ENCODE data around the gene SDC1. TPM values are rescaled to one million over a fixed set of nuclear protein-coding genes. Genes with fewer than 3 reads are reported as not detected.

Gene SDC1
- total and polyA plus RNA-seq, 2 of the 8 experiments (the other 6 are each of a cell fraction or from before 2014, with no cell fraction given), result 45.3 to 73.3 TPM

DNA sequence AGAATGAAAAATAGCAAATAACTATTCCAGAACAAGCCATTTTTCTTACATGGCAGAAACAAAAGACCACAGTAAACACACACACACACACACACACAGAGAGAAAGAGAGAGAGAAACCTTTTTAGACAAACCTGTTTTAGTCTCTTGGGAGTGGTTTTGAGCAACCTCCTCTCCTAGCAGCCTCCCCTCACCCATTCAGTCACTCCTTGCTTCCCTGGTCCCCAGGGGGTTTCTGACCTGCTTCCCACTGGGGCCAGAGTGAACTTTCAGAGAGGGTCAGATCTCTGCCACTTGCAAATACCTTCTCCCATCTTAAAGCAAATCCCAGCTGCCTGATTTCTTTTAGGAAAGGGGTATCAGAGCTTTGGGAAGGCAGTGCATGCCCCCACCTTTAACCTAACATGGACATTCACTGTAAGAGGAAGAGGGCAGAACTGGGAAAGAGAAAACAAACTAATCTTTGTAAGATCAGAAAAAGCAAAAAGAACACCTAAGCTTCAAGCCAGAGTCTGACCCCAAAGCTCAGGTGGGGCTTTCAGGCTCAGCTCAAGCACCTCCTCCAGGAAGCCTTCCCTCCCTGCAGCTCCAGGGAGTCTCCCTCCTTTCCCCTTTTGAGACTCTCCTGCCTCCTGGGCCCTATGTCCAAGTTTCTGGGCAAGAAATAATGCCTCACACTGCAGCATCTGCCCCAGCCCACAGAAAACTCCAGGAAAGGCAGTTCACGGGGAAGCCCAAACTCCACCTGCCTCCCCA lies 2.7 kb downstream of the SDC1 start (continued):
- TF ChIP-seq, protein P1, sequence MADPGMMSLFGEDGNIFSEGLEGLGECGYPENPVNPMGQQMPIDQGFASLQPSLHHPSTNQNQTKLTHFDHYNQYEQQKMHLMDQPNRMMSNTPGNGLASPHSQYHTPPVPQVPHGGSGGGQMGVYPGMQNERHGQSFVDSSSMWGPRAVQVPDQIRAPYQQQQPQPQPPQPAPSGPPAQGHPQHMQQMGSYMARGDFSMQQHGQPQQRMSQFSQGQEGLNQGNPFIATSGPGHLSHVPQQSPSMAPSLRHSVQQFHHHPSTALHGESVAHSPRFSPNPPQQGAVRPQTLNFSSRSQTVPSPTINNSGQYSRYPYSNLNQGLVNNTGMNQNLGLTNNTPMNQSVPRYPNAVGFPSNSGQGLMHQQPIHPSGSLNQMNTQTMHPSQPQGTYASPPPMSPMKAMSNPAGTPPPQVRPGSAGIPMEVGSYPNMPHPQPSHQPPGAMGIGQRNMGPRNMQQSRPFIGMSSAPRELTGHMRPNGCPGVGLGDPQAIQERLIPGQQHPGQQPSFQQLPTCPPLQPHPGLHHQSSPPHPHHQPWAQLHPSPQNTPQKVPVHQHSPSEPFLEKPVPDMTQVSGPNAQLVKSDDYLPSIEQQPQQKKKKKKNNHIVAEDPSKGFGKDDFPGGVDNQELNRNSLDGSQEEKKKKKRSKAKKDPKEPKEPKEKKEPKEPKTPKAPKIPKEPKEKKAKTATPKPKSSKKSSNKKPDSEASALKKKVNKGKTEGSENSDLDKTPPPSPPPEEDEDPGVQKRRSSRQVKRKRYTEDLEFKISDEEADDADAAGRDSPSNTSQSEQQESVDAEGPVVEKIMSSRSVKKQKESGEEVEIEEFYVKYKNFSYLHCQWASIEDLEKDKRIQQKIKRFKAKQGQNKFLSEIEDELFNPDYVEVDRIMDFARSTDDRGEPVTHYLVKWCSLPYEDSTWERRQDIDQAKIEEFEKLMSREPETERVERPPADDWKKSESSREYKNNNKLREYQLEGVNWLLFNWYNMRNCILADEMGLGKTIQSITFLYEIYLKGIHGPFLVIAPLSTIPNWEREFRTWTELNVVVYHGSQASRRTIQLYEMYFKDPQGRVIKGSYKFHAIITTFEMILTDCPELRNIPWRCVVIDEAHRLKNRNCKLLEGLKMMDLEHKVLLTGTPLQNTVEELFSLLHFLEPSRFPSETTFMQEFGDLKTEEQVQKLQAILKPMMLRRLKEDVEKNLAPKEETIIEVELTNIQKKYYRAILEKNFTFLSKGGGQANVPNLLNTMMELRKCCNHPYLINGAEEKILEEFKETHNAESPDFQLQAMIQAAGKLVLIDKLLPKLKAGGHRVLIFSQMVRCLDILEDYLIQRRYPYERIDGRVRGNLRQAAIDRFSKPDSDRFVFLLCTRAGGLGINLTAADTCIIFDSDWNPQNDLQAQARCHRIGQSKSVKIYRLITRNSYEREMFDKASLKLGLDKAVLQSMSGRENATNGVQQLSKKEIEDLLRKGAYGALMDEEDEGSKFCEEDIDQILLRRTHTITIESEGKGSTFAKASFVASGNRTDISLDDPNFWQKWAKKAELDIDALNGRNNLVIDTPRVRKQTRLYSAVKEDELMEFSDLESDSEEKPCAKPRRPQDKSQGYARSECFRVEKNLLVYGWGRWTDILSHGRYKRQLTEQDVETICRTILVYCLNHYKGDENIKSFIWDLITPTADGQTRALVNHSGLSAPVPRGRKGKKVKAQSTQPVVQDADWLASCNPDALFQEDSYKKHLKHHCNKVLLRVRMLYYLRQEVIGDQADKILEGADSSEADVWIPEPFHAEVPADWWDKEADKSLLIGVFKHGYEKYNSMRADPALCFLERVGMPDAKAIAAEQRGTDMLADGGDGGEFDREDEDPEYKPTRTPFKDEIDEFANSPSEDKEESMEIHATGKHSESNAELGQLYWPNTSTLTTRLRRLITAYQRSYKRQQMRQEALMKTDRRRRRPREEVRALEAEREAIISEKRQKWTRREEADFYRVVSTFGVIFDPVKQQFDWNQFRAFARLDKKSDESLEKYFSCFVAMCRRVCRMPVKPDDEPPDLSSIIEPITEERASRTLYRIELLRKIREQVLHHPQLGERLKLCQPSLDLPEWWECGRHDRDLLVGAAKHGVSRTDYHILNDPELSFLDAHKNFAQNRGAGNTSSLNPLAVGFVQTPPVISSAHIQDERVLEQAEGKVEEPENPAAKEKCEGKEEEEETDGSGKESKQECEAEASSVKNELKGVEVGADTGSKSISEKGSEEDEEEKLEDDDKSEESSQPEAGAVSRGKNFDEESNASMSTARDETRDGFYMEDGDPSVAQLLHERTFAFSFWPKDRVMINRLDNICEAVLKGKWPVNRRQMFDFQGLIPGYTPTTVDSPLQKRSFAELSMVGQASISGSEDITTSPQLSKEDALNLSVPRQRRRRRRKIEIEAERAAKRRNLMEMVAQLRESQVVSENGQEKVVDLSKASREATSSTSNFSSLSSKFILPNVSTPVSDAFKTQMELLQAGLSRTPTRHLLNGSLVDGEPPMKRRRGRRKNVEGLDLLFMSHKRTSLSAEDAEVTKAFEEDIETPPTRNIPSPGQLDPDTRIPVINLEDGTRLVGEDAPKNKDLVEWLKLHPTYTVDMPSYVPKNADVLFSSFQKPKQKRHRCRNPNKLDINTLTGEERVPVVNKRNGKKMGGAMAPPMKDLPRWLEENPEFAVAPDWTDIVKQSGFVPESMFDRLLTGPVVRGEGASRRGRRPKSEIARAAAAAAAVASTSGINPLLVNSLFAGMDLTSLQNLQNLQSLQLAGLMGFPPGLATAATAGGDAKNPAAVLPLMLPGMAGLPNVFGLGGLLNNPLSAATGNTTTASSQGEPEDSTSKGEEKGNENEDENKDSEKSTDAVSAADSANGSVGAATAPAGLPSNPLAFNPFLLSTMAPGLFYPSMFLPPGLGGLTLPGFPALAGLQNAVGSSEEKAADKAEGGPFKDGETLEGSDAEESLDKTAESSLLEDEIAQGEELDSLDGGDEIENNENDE (IDR thresholded peaks at IDR 0.05; ENCODE audit: insufficient replicate concordance, low read length), result no peak
- no peak for TF ChIP-seq SUZ12 (IDR thresholded peaks at IDR 0.05; ENCODE audit: low read length)
- no peak for TF ChIP-seq TCF12 (IDR thresholded peaks at IDR 0.05; ENCODE audit: low read depth, low read length)
- TF ChIP-seq TEAD4 (IDR thresholded peaks at IDR 0.05; ENCODE audit: low read depth, low read length), result no peak
- no peak for TF ChIP-seq SRF (IDR thresholded peaks at IDR 0.05; ENCODE audit: low read depth, low read length)
- TF ChIP-seq KDM4A (IDR thresholded peaks at IDR 0.05; ENCODE audit: low read depth, low read length, severe bottlenecking), result no peak
- no peak for TF ChIP-seq NANOG (IDR thresholded peaks at IDR 0.05; ENCODE audit: insufficient read depth, low read depth, low read length, poor library complexity, severe bottlenecking)
- TF ChIP-seq MAFK (IDR thresholded peaks at IDR 0.05; ENCODE audit: low read depth, low read length), result no peak
- no peak for TF ChIP-seq NRF1 (IDR thresholded peaks at IDR 0.05; ENCODE audit: low read depth, low read length)
- no peak for TF ChIP-seq CREB1 (IDR thresholded peaks at IDR 0.05)
